Muscle of leg (tissue), 11 donors: ENCODE data around the gene UXS1. TPM values are rescaled to one million over a fixed set of nuclear protein-coding genes. Genes with fewer than 3 reads are reported as not detected.

Experiments
- DNase-seq: peaks from one replicate; pipeline ENCODE4 v3.0.0; 2013
- H3K27ac ChIP-seq: one replicate; pipeline ENCODE4 v1.5.1; 2013; ENCODE audit warnings: mild to moderate bottlenecking, low read length, control low read depth
- H3K27me3 ChIP-seq: one replicate; pipeline ENCODE4 v1.6.1; 2013; ENCODE audit warnings: low read length; ENCODE audit not compliant: control insufficient read depth, insufficient read depth
- H3K36me3 ChIP-seq: one replicate; pipeline ENCODE4 v1.6.1; 2013; ENCODE audit warnings: low read length; ENCODE audit not compliant: control insufficient read depth, insufficient read depth
- H3K4me1 ChIP-seq: one replicate; pipeline ENCODE4 v1.6.1; 2013; ENCODE audit warnings: low read length; ENCODE audit not compliant: control insufficient read depth, insufficient read depth
- H3K4me3 ChIP-seq: one replicate; pipeline ENCODE4 v1.5.1; 2013; ENCODE audit warnings: low read length, control low read depth
- H3K9me3 ChIP-seq: replicated peaks from 2 replicates; pipeline ENCODE4 v1.6.1; 2013; ENCODE audit warnings: low read depth, low read length; ENCODE audit not compliant: control insufficient read depth
- WGBS: methylation state at CpG from one replicate; pipeline ENCODE4 v1.1.5; 2013; ENCODE audit warnings: missing lambda C conversion rate; ENCODE audit not compliant: insufficient coverage; 5-methylcytosine and 5-hydroxymethylcytosine counted together
- polyA plus RNA-seq, 8 donors: library from polyadenylated mRNA; unstranded; fragments of 120-200 nt; gene quantifications; one replicate each; pipeline versions ENCODE4 v1.2.1 to v1.2.3, GENCODE V29; 2013; ENCODE audit warnings: inconsistent platforms in 1 of 8, low replicate concordance in 1 of 8; ENCODE audit not compliant: insufficient read length in 8 of 8, insufficient read depth in 1 of 8
- total RNA-seq: library from RNA; stranded (reverse); fragments of 120-200 nt; gene quantifications from one replicate; pipeline ENCODE4 v1.2.4, GENCODE V29; 2013

Gene UXS1
- total and polyA plus RNA-seq, 9 donors: 31.0 to 42.7 (median 34.9) TPM

GRCh38 chr2:106192752-106193689 lies 1.1 kb downstream of the UXS1 start:
- Histone ChIP-seq H3K4me1 (peaks cover 26% of the 10 kb centered on the region), H3K27ac (peak overlapping the region; percentile 60)
- WGBS: under 1% methylated on average over 26 of the region's 30 CpGs

GRCh38 chr2:106191511-106192016 lies 2.5 kb downstream of the UXS1 start:
- H3K36me3 ChIP-seq: peaks cover 2% of the 10 kb centered on the region
- no peak overlapping the region for H3K27ac ChIP-seq
- DNase-seq: no peak
- no peaks in the 10 kb centered on the region for H3K9me3 ChIP-seq
- peaks cover 21% of the 10 kb centered on the region for H3K4me1 ChIP-seq
- no peak overlapping the region for H3K4me3 ChIP-seq
- H3K27me3 ChIP-seq: no peaks in the 10 kb centered on the region
- WGBS: 74% methylated on average over 5 of the region's 5 CpGs

More at GRCh38 chr2:106192752-106193689, 1.1 kb downstream of the UXS1 start:
- Histone ChIP-seq H3K4me3 (peak overlapping the region; percentile 66), H3K36me3 (peaks cover 2% of the 10 kb centered on the region), H3K9me3 (no peaks in the 10 kb centered on the region), H3K27me3 (no peaks in the 10 kb centered on the region)
- peak; percentile 73 for DNase-seq

GRCh38 chr2:106189764-106190468 lies 4.2 kb downstream of the UXS1 start:
- no peak for DNase-seq
- Histone ChIP-seq H3K27me3 (no peaks in the 10 kb centered on the region), H3K36me3 (peaks cover 2% of the 10 kb centered on the region), H3K9me3 (no peaks in the 10 kb centered on the region), H3K27ac (no peak overlapping the region), H3K4me1 (peaks cover 8% of the 10 kb centered on the region), H3K4me3 (no peak overlapping the region)
- 85% methylated on average over 3 of the region's 5 CpGs for WGBS

DNA sequence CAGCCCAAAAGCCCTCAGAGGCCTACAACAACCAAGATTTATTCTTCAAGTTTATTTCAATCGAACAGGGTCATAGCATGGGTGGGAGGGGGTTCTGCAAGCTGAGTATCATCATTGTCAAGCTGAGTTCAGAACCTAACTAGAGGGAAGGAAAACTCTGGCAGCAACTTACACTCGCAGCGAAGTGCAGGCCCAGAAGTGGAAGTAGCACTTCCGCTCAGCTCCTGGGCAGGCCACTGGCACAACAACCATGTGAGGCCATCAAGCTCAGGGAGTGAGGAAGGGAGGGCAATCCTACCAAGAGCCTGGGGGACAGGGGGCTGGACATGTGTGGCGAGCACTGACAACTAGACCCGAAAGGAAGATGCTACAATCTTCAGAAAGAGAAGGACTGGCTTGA lies 4.8 kb downstream of the UXS1 start:
- no peaks in the 10 kb centered on the region for H3K9me3 ChIP-seq
- DNase-seq: peak; percentile 37
- no peak overlapping the region for H3K4me3 ChIP-seq
- H3K27me3 ChIP-seq: no peaks in the 10 kb centered on the region
- H3K36me3 ChIP-seq: peaks cover 2% of the 10 kb centered on the region
- H3K27ac ChIP-seq: no peak overlapping the region
- WGBS: 70% methylated on average over 4 of the region's 6 CpGs
- peaks cover 8% of the 10 kb centered on the region for H3K4me1 ChIP-seq

- Histone ChIP-seq H3K27ac (no peak overlapping the region), H3K4me3 (no peak overlapping the region), H3K27me3 (no peaks in the 10 kb centered on the region), H3K36me3 (peaks cover 2% of the 10 kb centered on the region), H3K4me1 (peaks cover 3% of the 10 kb centered on the region), H3K9me3 (no peaks in the 10 kb centered on the region)
- no peak for DNase-seq
- WGBS: 90% methylated on average over 10 of the region's 14 CpGs
These were observed 6.7 kb downstream of the UXS1 start for GRCh38 chr2:106187273-106187891.

- 56% methylated on average over 3 of the region's 8 CpGs for WGBS
These were observed 8.5 kb downstream of the UXS1 start for GRCh38 chr2:106185475-106186184.

GRCh38 chr2:106184857-106185256 lies 9.2 kb downstream of the UXS1 start:
- no peak for DNase-seq
- no peak overlapping the region for H3K4me3 ChIP-seq
- 93% methylated on average over 1 of the region's 1 CpG for WGBS

More at GRCh38 chr2:106185475-106186184, 8.5 kb downstream of the UXS1 start:
- H3K27me3 ChIP-seq: no peaks in the 10 kb centered on the region
- no peak overlapping the region for H3K4me3 ChIP-seq
- H3K27ac ChIP-seq: no peak overlapping the region
- H3K9me3 ChIP-seq: no peaks in the 10 kb centered on the region
- DNase-seq: no peak
- H3K36me3 ChIP-seq: no peaks in the 10 kb centered on the region
- peaks cover 3% of the 10 kb centered on the region for H3K4me1 ChIP-seq

GRCh38 chr2:106184394-106184793 lies 9.7 kb downstream of the UXS1 start:
- WGBS: no CpG with 5 or more reads among the region's 2 CpGs

More at GRCh38 chr2:106184857-106185256, 9.2 kb downstream of the UXS1 start:
- Histone ChIP-seq H3K27ac (no peak overlapping the region), H3K36me3 (no peaks in the 10 kb centered on the region), H3K4me1 (peaks cover 3% of the 10 kb centered on the region), H3K9me3 (no peaks in the 10 kb centered on the region), H3K27me3 (no peaks in the 10 kb centered on the region)

DNA sequence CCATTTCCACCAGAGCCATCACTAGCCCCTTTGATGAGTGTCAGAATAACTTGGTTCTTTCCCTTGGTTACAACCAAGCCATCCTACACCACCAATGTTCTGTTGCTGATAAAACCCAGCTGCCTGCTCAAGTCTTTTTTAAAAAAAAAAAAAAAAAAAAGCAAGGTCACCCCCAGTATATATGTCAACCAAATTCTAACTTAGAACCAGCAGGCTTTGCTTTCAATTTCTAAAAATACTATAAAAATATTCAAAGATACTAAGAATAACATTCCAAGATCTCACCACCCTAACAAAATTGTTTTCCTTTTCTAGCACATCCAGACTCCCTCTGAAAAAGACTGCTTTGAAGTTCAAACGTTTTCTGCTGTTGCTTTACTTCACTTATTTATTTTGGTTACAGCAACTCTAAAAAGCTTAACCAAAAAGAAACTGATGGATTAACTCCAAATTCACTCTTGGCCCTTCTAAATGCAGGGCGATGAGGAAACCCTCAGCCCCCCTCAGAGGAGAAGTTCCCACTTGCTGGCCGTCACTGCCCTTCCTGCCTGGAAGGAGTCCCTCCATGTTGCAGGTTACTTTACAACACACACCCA lies 10.9 kb downstream of the UXS1 start:
- Histone ChIP-seq H3K36me3 (no peaks in the 10 kb centered on the region), H3K4me3 (no peak overlapping the region), H3K27ac (no peak overlapping the region), H3K4me1 (peaks cover 3% of the 10 kb centered on the region), H3K27me3 (no peaks in the 10 kb centered on the region), H3K9me3 (no peaks in the 10 kb centered on the region)
- 29% methylated on average over 3 of the region's 3 CpGs for WGBS
- no peak for DNase-seq

More at GRCh38 chr2:106184394-106184793, 9.7 kb downstream of the UXS1 start:
- no peak overlapping the region for H3K4me3 ChIP-seq
- no peaks in the 10 kb centered on the region for H3K9me3 ChIP-seq
- no peaks in the 10 kb centered on the region for H3K36me3 ChIP-seq
- H3K27ac ChIP-seq: no peak overlapping the region
- H3K4me1 ChIP-seq: peaks cover 3% of the 10 kb centered on the region
- no peaks in the 10 kb centered on the region for H3K27me3 ChIP-seq
- DNase-seq: no peak
